ENCODE measurements around the gene TMEM52B.
A peak's percentile ranks its signal among the peaks of the same experiment; 100 is the strongest.
"Not testable (repeated sequence)": the region's sequence is repeated elsewhere in the genome, so short reads cannot be mapped to it uniquely, and the experiment has no call there.

The TMEM52B gene

DNA sequence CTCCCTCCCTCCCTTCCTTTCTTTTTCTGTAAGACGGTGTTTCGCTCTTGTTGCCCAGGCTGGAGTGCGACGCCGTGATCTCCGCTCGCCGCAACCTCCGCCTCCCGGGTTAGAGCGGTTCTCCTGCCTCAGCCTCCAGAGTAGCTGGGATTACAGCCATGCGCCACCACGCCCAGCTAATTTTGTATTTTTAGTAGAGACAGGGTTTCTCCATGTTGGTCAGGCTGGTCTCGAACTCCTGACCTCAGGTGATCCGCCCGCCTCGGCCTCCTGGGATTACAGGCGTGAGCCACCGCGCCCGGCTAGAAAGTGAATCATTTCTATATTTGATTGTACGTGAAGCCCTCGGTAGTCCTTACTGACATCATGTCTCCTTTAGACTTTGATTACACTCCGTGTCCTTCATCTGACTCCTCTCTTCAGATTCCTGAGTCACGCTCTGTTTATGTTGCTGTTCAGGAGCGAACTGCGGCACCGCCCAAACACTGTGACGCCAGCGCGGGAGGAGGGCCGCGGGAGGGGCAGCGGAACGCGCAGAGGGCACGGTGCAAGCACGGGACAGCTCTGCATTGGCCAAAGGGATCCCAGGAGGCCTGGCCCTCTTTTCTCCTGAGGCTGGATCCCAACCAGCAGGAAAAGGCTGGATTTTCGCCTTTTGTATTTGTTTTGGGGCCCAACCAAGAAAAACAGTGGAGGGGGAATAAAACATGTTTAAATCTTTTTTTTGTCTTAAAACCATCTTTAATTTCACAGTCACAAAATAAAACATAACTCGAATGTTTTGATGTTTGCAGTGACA is 33.3 kb downstream of the TMEM52B start:
- peak; percentile 87 for DNase-seq

GRCh38 chr12:10212739-10213131 is 33.9 kb downstream of the TMEM52B start, which contains the start of gene GABARAPL1:
GABARAPL1 (plus strand) TSS chr12:10212877; CDS start chr12:10213130, 253 bp downstream.
- peak; percentile 75 for DNase-seq

- DNase-seq = peak; percentile 84
These were observed 34.6 kb downstream of the TMEM52B start for GRCh38 chr12:10213168-10214135.

GRCh38 chr12:10214136-10214894 is 35.5 kb downstream of the TMEM52B start:
- DNase-seq = no peak

- DNase-seq = no peak
These were observed 36.0 kb downstream of the TMEM52B start for GRCh38 chr12:10214895-10215267.

- no peak for DNase-seq
These were observed 36.6 kb downstream of the TMEM52B start for GRCh38 chr12:10215436-10215835.

- DNase-seq = peak; percentile 14
These were observed 37.1 kb downstream of the TMEM52B start for GRCh38 chr12:10215946-10216345.

DNA sequence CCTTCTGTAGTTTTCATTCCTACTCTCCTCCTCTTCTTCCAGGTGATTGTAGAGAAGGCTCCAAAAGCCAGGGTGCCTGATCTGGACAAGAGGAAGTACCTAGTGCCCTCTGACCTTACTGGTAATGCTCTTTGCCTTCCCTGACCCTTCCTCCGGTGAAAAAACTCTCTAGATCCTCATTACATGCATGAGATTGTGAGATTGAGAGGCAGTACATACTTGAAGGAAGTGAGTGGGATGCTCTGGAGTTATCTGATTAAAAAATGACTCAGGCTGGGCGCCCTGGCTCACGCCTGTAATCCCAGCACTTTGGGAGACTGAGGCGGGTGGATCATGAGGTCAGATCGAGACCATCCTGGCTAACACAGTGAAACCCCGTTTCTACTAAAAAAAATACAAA is 39.2 kb downstream of the TMEM52B start:
- no peak for DNase-seq

DNA sequence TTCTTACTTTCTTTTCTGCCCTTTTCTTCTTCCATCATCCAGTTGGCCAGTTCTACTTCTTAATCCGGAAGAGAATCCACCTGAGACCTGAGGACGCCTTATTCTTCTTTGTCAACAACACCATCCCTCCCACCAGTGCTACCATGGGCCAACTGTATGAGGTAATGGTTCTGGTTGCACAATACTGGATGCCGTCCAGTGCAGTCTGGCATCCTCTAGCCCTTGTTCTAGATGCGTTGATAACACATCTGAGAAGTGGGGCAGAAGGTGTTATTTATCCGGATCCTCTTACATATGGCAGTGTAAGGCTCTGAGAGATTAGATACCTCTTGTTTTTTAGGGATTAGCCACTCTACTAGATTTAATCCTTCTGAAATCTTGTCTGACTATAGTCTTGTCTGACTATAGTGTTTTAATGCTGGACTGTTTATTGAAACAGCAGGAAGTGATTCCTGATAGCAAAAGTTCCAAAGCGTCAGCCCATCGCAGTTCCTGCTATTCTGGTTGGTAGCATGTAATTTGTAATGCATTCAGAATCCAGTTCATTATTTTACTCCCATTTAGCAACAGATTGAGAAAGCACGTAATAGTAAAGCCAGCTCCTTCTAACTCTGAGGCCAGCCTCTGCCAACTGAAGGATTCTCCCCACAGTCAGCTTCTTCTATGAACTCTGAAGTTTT is 41.7 kb downstream of the TMEM52B start:
- DNase-seq = no peak

DNA sequence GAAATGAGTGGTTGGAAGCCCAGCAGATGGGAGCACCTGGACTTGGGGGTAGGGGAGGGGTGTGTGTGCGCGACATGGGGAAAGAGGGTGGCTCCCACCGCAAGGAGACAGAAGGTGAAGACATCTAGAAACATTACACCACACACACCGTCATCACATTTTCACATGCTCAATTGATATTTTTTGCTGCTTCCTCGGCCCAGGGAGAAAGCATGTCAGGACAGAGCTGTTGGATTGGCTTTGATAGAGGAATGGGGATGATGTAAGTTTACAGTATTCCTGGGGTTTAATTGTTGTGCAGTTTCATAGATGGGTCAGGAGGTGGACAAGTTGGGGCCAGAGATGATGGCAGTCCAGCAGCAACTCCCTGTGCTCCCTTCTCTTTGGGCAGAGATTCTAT is 43.0 kb downstream of the TMEM52B start:
- DNase-seq = no peak

DNA sequence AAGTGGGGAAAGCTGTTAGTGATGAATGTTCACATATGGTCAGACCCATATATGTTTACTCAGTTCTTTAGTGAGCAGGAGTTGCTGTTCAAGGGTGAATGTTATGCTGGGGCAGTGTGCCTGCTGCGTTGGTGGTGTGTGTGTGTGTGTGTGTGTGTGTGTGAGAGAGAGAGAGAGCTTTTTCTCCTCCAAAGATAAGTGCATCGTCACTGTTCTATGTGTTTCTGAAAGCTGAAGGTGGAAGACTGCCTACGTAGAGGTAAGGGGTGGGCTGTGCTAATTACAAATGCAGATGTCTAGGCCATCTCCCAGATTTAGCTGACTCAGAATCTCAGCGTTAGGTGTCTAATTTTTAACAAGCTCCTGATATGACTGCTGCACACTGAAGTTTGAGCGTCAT is 44.4 kb downstream of the TMEM52B start:
- DNase-seq = no peak

DNA sequence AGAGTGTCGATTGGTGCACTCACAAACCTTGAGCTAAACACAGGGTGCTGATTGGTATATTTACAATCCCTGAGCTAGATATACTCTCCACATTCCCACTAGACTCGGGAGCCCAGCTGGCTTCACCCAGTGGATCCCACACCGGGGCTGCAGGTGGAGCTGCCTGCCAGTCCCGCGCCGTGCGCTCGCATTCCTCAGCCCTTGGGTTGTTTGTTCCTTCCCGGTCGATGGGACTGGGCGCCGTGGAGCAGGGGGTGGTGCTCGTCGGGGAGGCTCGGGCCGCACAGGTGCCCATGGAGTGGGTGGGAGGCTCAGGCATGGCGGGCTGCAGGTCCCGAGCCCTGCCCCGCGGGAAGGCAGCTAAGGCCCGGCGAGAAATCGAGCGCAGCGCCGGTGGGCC is 46.6 kb downstream of the TMEM52B start:
- not testable (repeated sequence) for DNase-seq

- DNase-seq = no peak
These were observed 47.3 kb downstream of the TMEM52B start for GRCh38 chr12:10226086-10226485.

GRCh38 chr12:10226731-10227130 is 47.9 kb downstream of the TMEM52B start:
- no peak for DNase-seq

DNA sequence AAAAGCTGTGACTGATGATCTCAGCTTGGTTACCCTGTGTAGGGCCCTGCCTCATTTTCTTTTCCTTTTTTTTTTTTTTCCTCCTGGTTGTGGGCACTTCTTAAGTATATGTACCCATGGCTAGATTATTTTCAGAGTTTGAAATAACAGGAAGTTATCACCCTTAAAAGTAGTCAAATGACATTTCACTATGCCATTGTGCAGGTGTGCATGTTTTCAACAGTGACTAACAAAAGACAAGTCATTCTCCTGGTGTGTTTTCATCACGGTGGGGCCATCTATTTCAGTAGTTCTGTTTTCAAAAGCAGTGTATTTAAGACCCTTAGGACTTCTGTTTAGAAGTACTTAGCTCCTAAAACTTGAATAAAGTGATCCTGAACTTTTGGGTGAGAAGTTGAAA is 48.8 kb downstream of the TMEM52B start:
- no peak for DNase-seq

- DNase-seq = no peak
These were observed 55.7 kb downstream of the TMEM52B start for GRCh38 chr12:10234562-10234961.

- DNase-seq = peak; percentile 40
These were observed 57.2 kb downstream of the TMEM52B start for GRCh38 chr12:10235761-10236631.

DNA sequence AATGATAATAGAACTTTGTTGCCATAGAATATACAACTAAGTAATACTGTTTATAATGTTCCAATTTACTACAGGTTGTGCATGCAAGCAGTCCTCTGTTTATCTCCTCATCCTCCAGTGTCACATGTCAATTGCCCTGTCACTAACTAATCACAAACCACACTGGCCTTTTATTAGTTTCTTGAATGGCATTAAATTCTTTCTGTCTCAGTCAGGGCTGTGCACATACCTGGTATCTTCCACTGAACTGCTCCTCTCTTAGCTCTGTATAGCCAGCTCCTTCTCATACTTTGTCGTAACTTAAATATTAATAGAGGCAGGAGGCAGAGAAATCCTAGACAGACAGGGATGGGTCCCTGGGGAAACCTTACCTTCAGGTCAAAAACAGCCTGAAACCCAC is 57.9 kb downstream of the TMEM52B start:
- no peak for DNase-seq

GRCh38 chr12:10238526-10238925 is 59.7 kb downstream of the TMEM52B start:
- DNase-seq = no peak

- no peak for DNase-seq
These were observed 62.5 kb downstream of the TMEM52B start for GRCh38 chr12:10241290-10241689.

All from stimulated activated CD4-positive, alpha-beta T cell treated with anti-CD3 and anti-CD28 coated beads, Interleukin-4, amount 100 ng/mL, for 24 hours (primary cell).